HG02885 (cell line): ENCODE results near the gene GMPPA.

Experiments used
- ATAC-seq: cut with Tn5 transposase; IDR thresholded peaks from one replicate; pipeline ENCODE4 v1.9.1; 2021; ENCODE audit warnings: mild to moderate bottlenecking; ENCODE audit not compliant: unreplicated experiment, poor library complexity

The GMPPA gene

DNA sequence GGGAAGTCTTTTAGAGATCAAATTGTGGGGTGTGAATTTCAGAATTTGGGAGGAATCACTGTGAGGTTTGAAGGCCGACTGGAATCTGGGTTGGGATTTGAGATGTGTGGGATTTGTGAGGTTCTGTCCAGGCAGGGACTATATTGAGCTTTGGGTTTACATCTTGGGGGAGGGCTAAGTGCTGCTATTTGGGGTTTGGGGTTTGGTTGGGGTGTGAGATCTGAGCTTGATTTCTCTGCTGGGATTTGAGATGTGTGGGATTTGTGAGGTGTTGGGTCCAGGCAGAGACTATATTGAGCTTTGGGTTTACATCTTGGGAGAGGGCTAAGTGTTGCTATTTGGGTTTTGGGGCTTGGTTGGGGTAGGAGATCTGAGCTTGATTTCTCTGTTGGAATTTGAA is 864 bp downstream of the GMPPA start:
- no peak for ATAC-seq

DNA sequence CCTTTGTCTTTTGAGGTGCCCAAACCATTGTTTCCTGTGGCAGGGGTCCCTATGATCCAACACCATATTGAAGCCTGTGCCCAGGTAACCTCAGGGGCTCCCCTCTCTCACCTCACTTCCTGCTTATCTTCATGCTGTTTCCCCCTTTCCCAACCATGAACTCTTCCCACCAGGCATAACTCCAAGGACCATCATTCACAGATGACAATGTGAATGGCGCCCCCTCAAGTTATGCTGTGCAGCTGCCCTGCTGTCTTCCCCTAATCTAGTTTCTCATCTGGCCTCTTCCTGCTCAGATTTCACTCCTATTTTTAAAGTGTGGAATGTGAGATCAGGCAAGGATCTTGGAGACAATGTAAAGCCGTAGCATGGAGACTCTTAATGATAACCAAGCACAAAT is 1.4 kb downstream of the GMPPA start:
- no peak for ATAC-seq

GRCh38 chr2:219501849-219502248 is 3.2 kb downstream of the GMPPA start:
- ATAC-seq: no peak

DNA sequence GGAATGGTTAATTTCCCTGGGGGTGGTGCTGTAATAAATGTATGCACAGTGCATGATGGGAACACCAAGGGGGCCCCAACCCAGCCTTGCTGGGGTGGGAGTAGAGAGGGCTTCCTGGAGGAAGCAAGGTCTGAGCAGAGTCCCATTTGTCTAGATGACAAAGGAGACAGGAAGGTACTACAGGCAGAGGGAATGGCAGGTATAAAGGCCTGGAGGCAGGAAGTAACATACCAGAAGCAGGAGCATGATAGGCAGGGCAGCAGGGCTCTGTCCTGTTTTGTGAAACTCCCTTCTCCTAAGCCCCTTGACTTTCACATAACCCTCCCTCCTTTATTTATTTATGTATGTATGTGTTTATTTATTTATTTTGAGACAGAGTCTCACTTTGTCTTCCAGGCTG is 3.9 kb downstream of the GMPPA start:
- ATAC-seq: no peak

- no peak for ATAC-seq
Measured at GRCh38 chr2:219505585-219505984, 6.9 kb downstream of the GMPPA start.

DNA sequence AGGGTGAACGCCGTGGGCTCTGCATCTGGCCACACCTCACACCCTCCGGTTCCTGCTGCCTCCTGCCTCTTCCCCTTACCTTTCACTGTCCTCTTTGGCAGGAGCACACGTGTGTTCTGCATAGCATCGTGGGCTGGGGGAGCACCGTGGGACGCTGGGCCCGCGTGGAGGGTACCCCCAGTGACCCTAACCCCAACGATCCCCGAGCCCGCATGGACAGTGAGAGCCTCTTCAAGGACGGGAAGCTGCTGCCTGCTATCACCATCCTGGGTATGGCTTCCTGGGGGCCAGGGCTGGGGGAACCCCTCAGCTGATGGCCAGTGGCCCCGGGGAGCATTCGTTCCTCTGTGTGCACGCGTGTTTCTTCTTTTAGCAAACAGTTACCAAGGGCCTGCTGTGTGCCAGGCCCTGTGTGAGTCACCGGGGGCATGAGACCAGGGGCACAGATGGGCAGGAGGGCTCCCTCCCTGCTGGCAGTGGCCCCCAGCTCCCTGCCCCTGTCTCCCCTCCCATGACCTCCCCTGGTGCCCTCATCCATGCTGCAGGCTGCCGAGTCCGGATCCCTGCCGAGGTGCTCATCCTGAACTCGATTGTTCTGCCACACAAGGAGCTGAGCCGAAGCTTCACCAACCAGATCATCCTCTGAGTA is 7.6 kb downstream of the GMPPA start:
- no peak for ATAC-seq

DNA sequence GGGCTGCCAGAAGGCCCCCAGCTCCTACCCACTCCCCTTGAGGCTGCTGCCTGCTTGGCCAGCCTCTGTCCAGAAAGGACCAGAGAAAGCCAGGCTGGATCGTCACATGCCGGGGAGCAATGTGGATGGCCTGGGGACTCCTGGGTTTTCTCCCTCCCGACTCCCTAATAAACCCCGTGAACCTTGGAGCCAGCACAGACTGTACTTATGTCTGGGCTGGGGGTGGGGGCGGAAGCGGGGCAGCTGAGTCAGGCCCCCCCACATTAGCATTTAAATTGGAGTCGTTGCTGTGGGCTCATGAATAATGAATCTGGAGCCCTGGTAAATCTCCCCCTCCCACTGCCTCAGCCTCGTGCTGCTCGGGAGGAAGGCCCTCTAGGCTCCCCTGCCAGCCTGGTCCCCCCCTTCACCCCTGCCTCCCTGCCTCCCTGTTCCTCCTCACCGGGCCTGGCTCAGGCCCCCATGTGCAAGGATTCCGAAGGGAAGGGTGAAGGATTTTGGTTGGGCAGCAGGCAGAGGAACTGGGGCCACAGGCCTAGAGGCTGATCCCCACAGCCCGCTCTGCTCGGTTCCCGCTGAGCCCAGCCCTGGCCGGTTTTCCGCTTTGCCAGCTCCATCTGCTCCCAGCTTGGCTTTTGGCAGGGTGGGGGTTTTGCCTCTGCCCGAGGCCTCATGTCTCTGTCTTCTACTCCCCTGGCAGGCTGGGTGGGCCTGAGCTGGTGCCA is 8.3 kb downstream of the GMPPA start:
- no peak for ATAC-seq

DNA sequence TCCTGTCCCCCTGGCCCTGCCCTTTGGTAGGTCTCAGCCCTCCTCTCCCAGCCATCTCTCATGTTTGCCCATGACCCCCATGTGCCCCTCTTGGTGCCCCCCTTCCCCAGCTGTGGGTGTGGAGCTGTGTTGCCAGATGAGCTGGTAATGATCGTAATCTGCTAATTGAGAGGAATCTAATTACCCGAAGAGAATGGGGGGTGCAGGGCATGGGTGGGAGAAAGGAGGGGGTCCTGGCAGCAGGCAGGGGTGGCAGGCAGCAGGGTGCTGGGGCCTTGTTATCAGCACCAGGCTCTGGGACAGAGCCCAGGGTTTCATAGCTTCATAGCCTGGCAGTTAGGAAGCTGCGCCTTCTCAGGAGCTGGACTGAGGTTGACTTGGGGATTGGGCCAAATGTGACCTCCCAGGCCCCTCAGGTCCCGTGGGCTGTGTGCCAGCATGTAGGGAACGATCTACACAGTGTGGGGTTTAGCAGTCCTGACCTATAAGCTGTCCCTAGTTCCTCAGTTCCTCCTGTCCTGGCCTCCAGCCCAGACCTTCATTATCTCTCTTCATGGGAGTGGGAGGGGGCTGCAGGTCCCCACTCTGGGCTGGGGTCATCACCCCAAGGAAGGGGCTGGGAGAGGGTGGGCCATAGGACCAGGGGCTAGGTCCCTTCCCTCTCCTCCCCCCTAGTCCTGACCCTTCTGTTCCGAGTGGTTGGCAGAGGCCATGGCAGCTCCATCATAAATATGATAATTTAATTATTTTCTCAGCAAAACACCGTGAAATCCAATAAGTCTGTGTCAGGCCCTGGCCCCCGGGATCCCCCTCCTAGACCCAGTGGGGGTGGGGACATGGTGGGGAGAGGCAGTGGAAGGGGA is 9.1 kb downstream of the GMPPA start:
- no peak for ATAC-seq

DNA sequence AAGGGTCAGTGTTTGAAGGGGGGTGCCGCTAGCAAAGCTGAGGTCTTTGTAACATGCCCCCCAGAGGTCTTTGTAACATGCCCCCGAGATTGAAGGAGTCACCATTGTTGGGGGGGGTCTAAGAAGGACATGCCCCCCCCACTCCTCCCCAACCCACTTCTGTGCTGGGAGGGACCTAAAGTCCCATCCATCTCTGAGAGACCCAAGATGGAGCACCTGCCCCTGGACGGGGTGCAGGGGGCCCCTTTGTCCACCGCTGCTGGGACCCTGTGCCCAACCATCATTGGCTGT is 9.7 kb downstream of the GMPPA start:
- no peak for ATAC-seq

GRCh38 chr2:219508971-219509779 is 10.5 kb downstream of the GMPPA start:
- peak; percentile 20 for ATAC-seq

GRCh38 chr2:219509780-219510511 is 11.3 kb downstream of the GMPPA start:
- peak; percentile 66 for ATAC-seq

DNA sequence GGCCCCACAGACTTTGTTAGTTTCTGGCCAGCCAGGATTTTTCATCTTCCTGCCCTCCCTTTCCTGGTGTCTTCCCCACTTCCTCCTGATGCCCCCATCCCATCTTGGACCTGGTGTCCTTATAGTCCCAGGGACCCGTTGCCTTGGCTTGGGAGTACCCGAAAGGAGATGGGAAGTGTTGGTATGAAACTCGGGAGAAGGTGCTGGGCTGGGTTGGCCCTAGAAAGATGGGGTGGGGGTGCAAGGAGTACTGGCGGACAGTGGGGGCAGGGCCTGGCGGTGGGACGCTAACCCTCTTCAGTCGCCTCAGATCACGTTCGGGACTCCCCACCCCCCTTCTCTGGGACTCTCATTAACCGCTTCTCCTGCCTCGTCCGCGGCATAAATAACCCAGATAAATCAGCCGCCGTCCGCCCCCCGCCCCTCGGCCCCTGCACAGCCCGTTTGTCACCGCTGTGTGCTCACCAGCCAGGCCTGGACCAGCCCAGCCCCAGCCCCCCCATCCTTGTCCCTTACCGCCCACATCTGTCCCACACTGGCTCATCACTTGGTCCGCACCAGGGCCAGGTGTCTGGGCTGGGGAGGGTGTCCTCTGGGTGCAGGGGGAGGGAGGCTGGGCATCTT is 11.9 kb downstream of the GMPPA start:
- no peak for ATAC-seq

- no peak for ATAC-seq
Measured at GRCh38 chr2:219511547-219512325, 13.0 kb downstream of the GMPPA start.

DNA sequence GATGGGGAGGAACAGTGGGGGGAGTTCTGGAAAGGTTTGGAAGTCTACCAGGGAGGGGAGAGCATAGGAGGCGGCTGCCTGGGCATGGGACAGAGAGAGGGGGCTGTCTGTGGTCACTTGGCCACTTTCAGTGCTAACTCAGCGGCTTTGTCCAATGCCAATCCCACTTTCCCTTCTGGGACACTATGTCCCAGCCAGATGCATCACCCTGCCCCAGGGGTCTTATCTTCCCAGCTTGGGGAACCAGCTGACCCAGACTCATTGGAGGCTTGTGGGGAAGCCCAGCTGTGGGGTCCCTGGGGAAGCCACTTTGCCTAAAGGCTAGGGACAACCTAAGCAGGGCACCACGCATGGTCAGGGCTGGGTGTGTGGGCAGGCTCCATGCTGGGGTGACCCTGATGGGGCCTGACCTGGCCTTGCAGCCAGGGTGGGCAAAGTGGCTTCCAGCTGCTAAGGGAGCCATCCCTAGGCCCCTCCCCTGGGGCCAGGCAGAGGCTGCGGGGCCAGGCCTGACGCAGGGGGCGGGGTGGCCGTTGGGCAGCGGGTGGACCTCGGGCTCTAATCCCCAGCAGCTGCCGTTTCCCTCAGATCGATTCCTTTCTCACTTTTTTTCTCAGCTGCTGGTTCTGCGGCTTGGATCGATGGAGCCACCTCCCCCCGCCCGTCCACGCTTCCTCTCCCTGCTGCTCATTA is 14.0 kb downstream of the GMPPA start:
- no peak for ATAC-seq

- no peak for ATAC-seq
Measured at GRCh38 chr2:219513787-219514186, 15.1 kb downstream of the GMPPA start.

DNA sequence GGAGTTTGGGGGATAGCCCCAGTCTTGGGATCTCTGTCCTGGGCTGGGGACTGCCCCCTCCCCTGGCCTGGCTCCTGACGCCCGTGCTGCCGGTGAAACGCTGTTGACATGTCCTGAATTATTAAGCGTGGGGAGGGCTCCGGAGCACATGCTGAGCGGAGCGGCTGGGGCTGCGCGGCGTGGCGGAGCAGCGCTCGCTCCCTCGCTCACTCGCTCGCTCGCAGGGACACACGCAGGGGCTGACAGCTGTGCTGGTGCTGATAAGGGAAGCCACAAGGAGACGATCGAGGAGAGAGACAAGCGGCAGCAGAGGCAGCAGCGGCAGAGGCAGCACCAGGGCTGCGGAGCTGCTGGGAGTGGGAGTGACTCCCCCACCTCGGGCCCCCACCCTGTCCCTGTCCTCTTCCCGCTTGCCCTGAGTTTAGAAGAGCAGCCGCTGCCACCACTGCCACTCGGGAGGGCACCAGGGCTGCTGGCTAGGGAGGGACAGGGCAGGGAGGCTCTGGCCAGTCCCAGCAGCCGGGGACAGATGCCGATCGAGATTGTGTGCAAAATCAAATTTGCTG is 15.6 kb downstream of the GMPPA start, which contains the start of gene ASIC4:
Gene ASIC4 (plus strand): TSS at position 287 of the 566 bp plus-strand sequence. CDS start 243 bp downstream, at position 530.
- ATAC-seq: no peak

GRCh38 chr2:219514836-219515235 is 16.1 kb downstream of the GMPPA start:
- ATAC-seq: no peak
